Measurements from ENCODE around the gene OOSP1. TPM values are rescaled to one million over a fixed set of nuclear protein-coding genes. Genes with fewer than 3 reads are reported as not detected.

The OOSP1 gene
- total RNA-seq, 4 donors from 2014 or later: not detected

GRCh38 chr11:59954219-59954847, 16.1 kb downstream of the OOSP1 start:
- DNase-seq (ENCODE audit: low spot score) (no peak), ATAC-seq (ENCODE audit: low FRiP score) (no peak)
- no peak for TF ChIP-seq CTCF (IDR thresholded peaks at IDR 0.05)

- ATAC-seq (ENCODE audit: low FRiP score) (no peak), DNase-seq (ENCODE audit: low spot score) (no peak)
- no peak for TF ChIP-seq CTCF (IDR thresholded peaks at IDR 0.05)
These were observed 18.9 kb downstream of the OOSP1 start for GRCh38 chr11:59957094-59957493.

- DNase-seq (ENCODE audit: low spot score) (no peak), ATAC-seq (ENCODE audit: low FRiP score) (no peak)
- TF ChIP-seq CTCF (IDR thresholded peaks at IDR 0.05): no peak
These were observed 22.5 kb downstream of the OOSP1 start for GRCh38 chr11:59960502-59961381.

GRCh38 chr11:59962107-59962482, 23.9 kb downstream of the OOSP1 start:
- TF ChIP-seq CTCF (IDR thresholded peaks at IDR 0.05): no peak
- ATAC-seq (ENCODE audit: low FRiP score): no peak
- DNase-seq (ENCODE audit: low spot score): no peak

- no peak for ATAC-seq (ENCODE audit: low FRiP score)
- no peak for DNase-seq (ENCODE audit: low spot score)
- TF ChIP-seq CTCF (IDR thresholded peaks at IDR 0.05): no peak
These were observed 25.5 kb downstream of the OOSP1 start, which contains the start of gene OOSP4A for GRCh38 chr11:59963733-59964132. TSS of gene OOSP4A (plus strand) at chr11:59964033. CDS start at chr11:59964033, 0 bp downstream.

GRCh38 chr11:59965424-59965823, 27.2 kb downstream of the OOSP1 start:
- DNase-seq (ENCODE audit: low spot score): no peak
- TF ChIP-seq CTCF (IDR thresholded peaks at IDR 0.05): no peak
- ATAC-seq (ENCODE audit: low FRiP score): no peak
